ENCODE measurements around the gene COL16A1. TPM values are rescaled to one million over a fixed set of nuclear protein-coding genes. Genes with fewer than 3 reads are reported as not detected.

COL16A1 gene
- total and polyA plus RNA-seq, 2 of the 13 experiments (the other 11 are each of a cell fraction or from before 2014, with no cell fraction given): 4.3 to 12.2 TPM

DNA sequence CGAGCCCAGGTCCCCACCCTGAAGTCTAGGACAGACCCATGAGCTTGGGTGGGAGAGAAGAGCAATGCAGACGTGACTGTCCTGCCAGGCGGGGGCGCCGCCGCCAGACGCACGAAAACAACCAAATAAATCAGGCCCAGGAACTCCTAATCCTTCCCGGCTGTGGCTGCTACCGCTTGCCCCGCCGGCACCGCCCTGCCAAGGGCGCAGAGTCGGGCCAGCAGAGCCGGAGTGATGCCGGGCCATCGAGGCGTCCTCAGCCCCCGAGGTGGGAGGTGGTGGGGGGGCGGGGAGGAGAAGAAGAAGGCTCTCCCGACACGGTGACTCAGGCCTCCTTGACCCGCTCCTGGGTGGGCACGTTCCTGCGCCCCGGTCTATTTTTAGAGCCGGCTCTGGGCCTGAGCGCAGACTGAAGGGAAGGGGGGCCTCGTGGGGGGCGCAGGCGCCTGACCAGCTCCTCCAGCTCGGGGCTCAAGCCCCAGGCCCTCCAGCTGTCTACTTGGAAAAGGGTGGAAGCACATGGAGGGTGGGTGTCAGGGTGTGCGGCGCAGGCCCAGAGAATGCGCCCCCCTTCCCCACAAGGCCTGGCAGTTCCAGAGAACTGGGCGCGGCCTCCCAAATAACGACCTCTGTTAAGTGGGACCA lies 10.7 kb upstream of the COL16A1 start (continued):
- TF ChIP-seq HNF1A (IDR thresholded peaks at IDR 0.05; ENCODE audit: low read depth): no peak
- TF ChIP-seq HNF1A (CRISPR knock-in tag; IDR thresholded peaks at IDR 0.05; ENCODE audit: borderline replicate concordance): no peak
- TF ChIP-seq ZBTB43 (CRISPR knock-in tag; conservative IDR thresholded peaks at IDR 0.05): no peak
- no peak for TF ChIP-seq SIX1 (CRISPR knock-in tag; IDR thresholded peaks at IDR 0.05; ENCODE audit: borderline replicate concordance)
- TF ChIP-seq MAX (IDR thresholded peaks at IDR 0.05): no peak
- TF ChIP-seq ZNF577 (CRISPR knock-in tag; IDR thresholded peaks at IDR 0.05; ENCODE audit: borderline replicate concordance, low read depth): no peak
- TF ChIP-seq NBN (conservative IDR thresholded peaks at IDR 0.05): no peak
- no peak for TF ChIP-seq E2F1 (CRISPR knock-in tag; IDR thresholded peaks at IDR 0.05)
- no peak for TF ChIP-seq PCBP1 (IDR thresholded peaks at IDR 0.05; ENCODE audit: borderline replicate concordance, low read depth, low read length)
- 0 out of 2 replicates have a peak, but pooled peaks have one; percentile 28 for TF ChIP-seq PHF20 (CRISPR knock-in tag; IDR thresholded peaks at IDR 0.05)
- no peak for TF ChIP-seq PREB (CRISPR knock-in tag; IDR thresholded peaks at IDR 0.05)
- no peak for TF ChIP-seq ZNF614 (CRISPR knock-in tag; IDR thresholded peaks at IDR 0.05; ENCODE audit: borderline replicate concordance)
- no peak for TF ChIP-seq PRDM10 (CRISPR knock-in tag; IDR thresholded peaks at IDR 0.05; ENCODE audit: low read depth)
- no peak for TF ChIP-seq ZNF816 (CRISPR knock-in tag; IDR thresholded peaks at IDR 0.05; ENCODE audit: borderline replicate concordance)
- TF ChIP-seq MED13 (CRISPR knock-in tag; IDR thresholded peaks at IDR 0.05): no peak
- TF ChIP-seq RELA (CRISPR knock-in tag; IDR thresholded peaks at IDR 0.05): no peak
- no peak for TF ChIP-seq ZMYM2 (CRISPR knock-in tag; IDR thresholded peaks at IDR 0.05)
